Ovary (tissue), 10 donors: Measurements from ENCODE around the gene UBB. TPM values are rescaled to one million over a fixed set of nuclear protein-coding genes. Genes with fewer than 3 reads are reported as not detected.

ENCODE experiments used
- DNase-seq, 5 donors: peaks; one replicate each; pipeline ENCODE4 v3.0.0-alpha.2; 2019 to 2020
- H3K27ac ChIP-seq, 2 donors: fragments of 200-600 bp; one replicate each; pipeline versions ENCODE4 v1.5.1 to v1.8.0; 2019 to 2022
- H3K27me3 ChIP-seq: fragments of 200-600 bp; one replicate; pipeline ENCODE4 v1.8.0; 2022
- H3K36me3 ChIP-seq: fragments of 200-600 bp; sonication (generic); one replicate; pipeline ENCODE4 v1.5.1; 2019
- H3K4me1 ChIP-seq: one replicate; pipeline ENCODE4 v1.8.1; 2013; ENCODE audit warnings: mild to moderate bottlenecking, moderate library complexity; ENCODE audit not compliant: insufficient read depth
- H3K4me3 ChIP-seq: fragments of 200-600 bp; sonication (generic); one replicate; pipeline ENCODE4 v1.5.1; 2017
- H3K9me3 ChIP-seq, 2 donors: fragments of 200-600 bp in 1 of 2; sonication (generic) in 1 of 2; one replicate each; pipeline versions ENCODE4 v1.5.1 to v1.8.1; 2013 to 2019; ENCODE audit warnings: mild to moderate bottlenecking in 1 of 2, moderate library complexity in 1 of 2
- EP300 ChIP-seq: sonication (generic); formaldehyde crosslinking; IDR thresholded peaks from one replicate; pipeline ENCODE4 v1.6.1; 2017; ENCODE audit warnings: antibody characterized with exemption
- POLR2A ChIP-seq: fragments of 450-650 bp; IDR thresholded peaks from one replicate; pipeline ENCODE4 v1.6.1; 2017; ENCODE audit warnings: antibody characterized with exemption, mild to moderate bottlenecking, moderate library complexity
- WGBS, 3 donors: extraction: QIAGEN DNeasy Blood & Tissue Kit in 1 of 3; methylation state at CpG; one replicate each; pipeline versions ENCODE4 v1.1.5 to v1.1.7; 2013 to 2017; 5-methylcytosine and 5-hydroxymethylcytosine counted together
- intact Hi-C, 4 donors: fragments of 100-400 bp; cut with DNase I; formaldehyde crosslinking; loops; one replicate each; pipeline versions ENCODE4 v1.11.0 to v1.15.1; 2022 to 2023
- long read RNA-seq, 3 donors: library from polyadenylated mRNA in 2 of 3; unstranded in 2 of 3; transcript quantifications; one replicate each; pipeline ENCODE4 v2.0.0 and lab custom pipeline, GENCODE V29; 2021 to 2026
- polyA plus RNA-seq, 2 donors: library from polyadenylated mRNA; stranded (reverse); fragments of 200-250 nt in 1 of 2; fragments of 350-450 nt in 1 of 2; fragmentation: Illumina TruSeq in 1 of 2; extraction: RNeasy Lipid Tissue Mini Kit (QIAGEN cat#74804) in 1 of 2; gene quantifications; one replicate each; pipeline ENCODE4 v1.2.3, GENCODE V29; 2013 to 2014
- total RNA-seq, 7 donors: library from RNA; depleted of rRNA in 2 of 7; stranded (reverse); fragments of >200 nt in 2 of 7; fragmentation: NEBNext Ultra II Directional in 3 of 7; extraction: Animal tissue kit (Norgen Biotek cat#: 25700) in 3 of 7; gene quantifications; one replicate each; pipeline versions ENCODE4 v1.1.0 to v1.2.4, GENCODE V29; 2016 to 2023
- TF ChIP-seq, protein P1 (sequence below), 3 donors: fragments of 450-650 bp in 2 of 3; fragments of 200-600 bp in 1 of 3; IDR thresholded peaks; one replicate each; pipeline versions ENCODE4 v1.5.1 to v1.8.0; 2016 to 2022; ENCODE audit warnings: antibody characterized with exemption in 3 of 3, mild to moderate bottlenecking in 1 of 3
- donor health status: DM: no; HTN: no; CAD: no; lungs with moderate emphysema.
- donor health status: DM: no; HTN: no; CAD: no.
- donor health status: Bipolar disorder and iron deficiency.
- donor health status: DM: yes; HTN: yes; CAD: no.
- donor health status: DM: no; HTN: no; CAD: no.
- donor health status: DM: yes; HTN: yes; CAD: no.

Gene UBB
- total RNA-seq (100 to 1,000 TPM; 445 to 993 (median 806) TPM), polyA plus RNA-seq (1,000 to 10,000 TPM in 1 of 2 donors, 100 to 1,000 TPM in 1; 775 to 1,551 TPM)
- long read RNA-seq, donor 1, transcript UBB-201 (2 exons, 1,225 nt), result major isoform, 145 of 149 reads
- long read RNA-seq, donor 1, partial matches to known transcripts, result 0 of 149 reads
- long read RNA-seq, donor 1, other reads (novel, unspliced or antisense), result 2 of 149 reads
- long read RNA-seq, donor 2, transcript UBB-201 (2 exons, 1,225 nt), result major isoform, 927 of 948 reads
- long read RNA-seq, donor 2, transcript UBB-203 (2 exons, 1,012 nt), result minor isoform, 8 of 948 reads
- long read RNA-seq, donor 2, partial matches to known transcripts, result 0 of 948 reads
- long read RNA-seq, donor 2, other reads (novel, unspliced or antisense), result 8 of 948 reads
- long read RNA-seq, donor 3, transcript UBB-201 (2 exons, 1,225 nt), result major isoform, 145 of 148 reads
- long read RNA-seq, donor 3, partial matches to known transcripts, result 2 of 148 reads
- long read RNA-seq, donor 3, other reads (novel, unspliced or antisense), result 0 of 148 reads

DNA sequence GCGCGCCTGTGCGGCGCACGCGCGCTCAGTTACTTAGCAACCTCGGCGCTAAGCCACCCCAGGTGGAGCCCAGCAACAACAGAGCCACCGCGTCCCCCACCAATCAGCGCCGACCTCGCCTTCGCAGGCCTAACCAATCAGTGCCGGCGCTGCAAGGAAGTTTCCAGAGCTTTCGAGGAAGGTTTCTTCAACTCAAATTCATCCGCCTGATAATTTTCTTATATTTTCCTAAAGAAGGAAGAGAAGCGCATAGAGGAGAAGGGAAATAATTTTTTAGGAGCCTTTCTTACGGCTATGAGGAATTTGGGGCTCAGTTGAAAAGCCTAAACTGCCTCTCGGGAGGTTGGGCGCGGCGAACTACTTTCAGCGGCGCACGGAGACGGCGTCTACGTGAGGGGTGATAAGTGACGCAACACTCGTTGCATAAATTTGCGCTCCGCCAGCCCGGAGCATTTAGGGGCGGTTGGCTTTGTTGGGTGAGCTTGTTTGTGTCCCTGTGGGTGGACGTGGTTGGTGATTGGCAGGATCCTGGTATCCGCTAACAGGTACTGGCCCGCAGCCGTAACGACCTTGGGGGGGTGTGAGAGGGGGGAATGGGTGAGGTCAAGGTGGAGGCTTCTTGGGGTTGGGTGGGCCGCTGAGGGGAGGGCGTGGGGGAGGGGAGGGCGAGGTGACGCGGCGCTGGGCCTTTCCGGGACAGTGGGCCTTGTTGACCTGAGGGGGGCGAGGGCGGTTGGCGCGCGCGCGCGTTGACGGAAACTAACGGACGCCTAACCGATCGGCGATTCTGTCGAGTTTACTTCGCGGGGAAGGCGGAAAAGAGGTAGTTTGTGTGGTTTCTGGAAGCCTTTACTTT, at the start of gene UBB:
Gene UBB (plus strand): TSS at position 452 of the 856 bp plus-strand sequence. CDS start 817 bp downstream, outside the sequence.
- intact Hi-C loops, result loop anchor here in 2 of 4 donors (10.0 kb wide), 2 partner anchors 54 to 144 kb away; no protein-coding TSS in a partner anchor
- WGBS, 3 donors, result 1 to 3% (median 2%) methylated on average over 67 of the region's 67 CpGs

DNA sequence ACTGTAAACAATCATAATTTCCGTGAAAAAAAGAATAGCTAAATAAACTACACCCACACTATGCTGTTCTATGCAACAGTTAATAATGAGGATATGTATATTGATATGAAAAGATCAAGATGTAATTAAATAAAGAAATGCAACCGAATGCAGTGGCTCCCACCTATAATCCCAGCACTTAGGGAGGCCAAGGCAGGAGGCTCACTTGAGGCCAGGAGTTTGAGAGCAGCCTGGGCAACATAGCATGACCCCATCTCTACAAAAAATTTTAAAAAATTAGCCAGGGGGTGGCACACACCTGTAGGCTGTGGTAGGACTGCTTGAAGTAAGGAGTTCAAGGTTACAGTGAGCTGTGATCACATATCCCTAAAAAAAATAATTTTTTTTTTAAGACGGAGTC, 42.5 kb upstream of the UBB start:
- no peaks in the 10 kb centered on the region for H3K27me3 ChIP-seq
- WGBS, 3 donors, result 75 to 87% (median 87%) methylated on average over 3 of the region's 3 CpGs
- TF ChIP-seq EP300 (no peak), POLR2A (no peak)
- TF ChIP-seq, protein P1, sequence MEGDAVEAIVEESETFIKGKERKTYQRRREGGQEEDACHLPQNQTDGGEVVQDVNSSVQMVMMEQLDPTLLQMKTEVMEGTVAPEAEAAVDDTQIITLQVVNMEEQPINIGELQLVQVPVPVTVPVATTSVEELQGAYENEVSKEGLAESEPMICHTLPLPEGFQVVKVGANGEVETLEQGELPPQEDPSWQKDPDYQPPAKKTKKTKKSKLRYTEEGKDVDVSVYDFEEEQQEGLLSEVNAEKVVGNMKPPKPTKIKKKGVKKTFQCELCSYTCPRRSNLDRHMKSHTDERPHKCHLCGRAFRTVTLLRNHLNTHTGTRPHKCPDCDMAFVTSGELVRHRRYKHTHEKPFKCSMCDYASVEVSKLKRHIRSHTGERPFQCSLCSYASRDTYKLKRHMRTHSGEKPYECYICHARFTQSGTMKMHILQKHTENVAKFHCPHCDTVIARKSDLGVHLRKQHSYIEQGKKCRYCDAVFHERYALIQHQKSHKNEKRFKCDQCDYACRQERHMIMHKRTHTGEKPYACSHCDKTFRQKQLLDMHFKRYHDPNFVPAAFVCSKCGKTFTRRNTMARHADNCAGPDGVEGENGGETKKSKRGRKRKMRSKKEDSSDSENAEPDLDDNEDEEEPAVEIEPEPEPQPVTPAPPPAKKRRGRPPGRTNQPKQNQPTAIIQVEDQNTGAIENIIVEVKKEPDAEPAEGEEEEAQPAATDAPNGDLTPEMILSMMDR (IDR thresholded peaks at IDR 0.05), result no peak
- DNase-seq, result no peak
- H3K4me1 ChIP-seq, result no peaks in the 10 kb centered on the region
- H3K36me3 ChIP-seq, result no peaks in the 10 kb centered on the region
- intact Hi-C loops, result no loop called here
- no peaks in the 10 kb centered on the region for H3K9me3 ChIP-seq
- no peak overlapping the region for H3K4me3 ChIP-seq
- no peak overlapping the region for H3K27ac ChIP-seq

More for the DNA sequence above, at the start of gene UBB:
- TF ChIP-seq, protein P1 (IDR thresholded peaks at IDR 0.05), result peak in 2 of 3 donors; percentile 8 to 20
- TF ChIP-seq POLR2A (peak; percentile 91), EP300 (peak; percentile 59)
- H3K36me3 ChIP-seq, result no peaks in the 10 kb centered on the region
- no peaks in the 10 kb centered on the region for H3K9me3 ChIP-seq
- H3K4me3 ChIP-seq, result peak within 1 kb of the TSS; percentile 60
- peak; percentile 88 to 93 (median 91) for DNase-seq
- H3K4me1 ChIP-seq, result no peaks in the 10 kb centered on the region
- H3K27ac ChIP-seq, result peak within 1 kb of the TSS; percentile 87 to 88
- H3K27me3 ChIP-seq, result no peaks in the 10 kb centered on the region

DNA sequence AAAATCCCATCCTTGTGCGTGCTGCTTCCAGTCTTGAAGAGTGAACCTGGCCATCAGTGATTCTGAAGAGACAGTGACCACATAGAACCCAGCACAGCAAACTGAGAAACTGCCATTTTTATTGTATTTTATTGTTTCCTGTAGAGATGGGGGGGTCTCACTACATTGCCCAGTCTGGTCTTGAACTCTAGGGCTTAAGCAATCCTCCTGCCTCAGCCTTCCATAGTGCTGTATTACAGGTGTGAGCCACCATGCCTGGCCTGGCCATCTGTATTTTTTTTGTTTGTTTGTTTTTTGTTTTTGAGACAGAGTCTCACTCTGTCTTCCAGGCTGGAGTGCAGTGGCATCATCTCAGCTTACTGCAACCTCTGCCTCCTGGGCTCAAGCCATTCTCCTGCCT, 41.5 kb upstream of the UBB start:
- intact Hi-C loops, result no loop called here
- no peaks in the 10 kb centered on the region for H3K9me3 ChIP-seq
- no peaks in the 10 kb centered on the region for H3K27me3 ChIP-seq
- WGBS, 3 donors, result 94 to 96% (median 95%) methylated on average over 1 of the region's 1 CpG
- H3K27ac ChIP-seq, result no peak overlapping the region
- TF ChIP-seq EP300, result no peak
- TF ChIP-seq, protein P1 (IDR thresholded peaks at IDR 0.05), result no peak
- TF ChIP-seq POLR2A, result no peak
- no peaks in the 10 kb centered on the region for H3K36me3 ChIP-seq
- DNase-seq, result no peak
- no peaks in the 10 kb centered on the region for H3K4me1 ChIP-seq
- no peak overlapping the region for H3K4me3 ChIP-seq

DNA sequence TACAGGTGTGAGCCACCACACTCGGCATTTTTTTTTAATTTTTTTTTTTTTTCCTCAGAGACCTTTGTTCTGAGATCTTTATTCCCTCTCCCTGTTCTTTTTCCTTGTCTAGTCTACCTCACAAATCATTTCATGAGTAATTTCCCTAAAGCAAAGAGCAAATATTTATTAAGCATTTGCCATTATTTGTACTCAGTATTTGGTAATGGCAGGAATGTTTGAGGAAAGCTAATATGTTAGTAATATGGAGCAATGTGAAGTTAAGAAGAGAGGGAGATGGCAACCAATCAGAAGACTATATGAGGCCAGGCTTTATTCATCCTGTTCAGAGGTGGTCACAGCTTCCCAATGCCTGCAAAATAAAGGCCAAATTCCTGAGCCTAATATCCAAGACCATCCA, 40.9 kb upstream of the UBB start:
- Histone ChIP-seq H3K4me3 (no peak overlapping the region), H3K4me1 (no peaks in the 10 kb centered on the region), H3K27ac (no peak overlapping the region), H3K9me3 (no peaks in the 10 kb centered on the region), H3K36me3 (no peaks in the 10 kb centered on the region), H3K27me3 (no peaks in the 10 kb centered on the region)
- 90 to 100% (median 90%) methylated on average over 1 of the region's 1 CpG for WGBS, 3 donors
- intact Hi-C loops, result no loop called here
- DNase-seq, result no peak
- no peak for TF ChIP-seq EP300
- TF ChIP-seq, protein P1 (IDR thresholded peaks at IDR 0.05), result no peak
- no peak for TF ChIP-seq POLR2A
